K562 (cell line): Measurements from ENCODE around the gene ATP5F1D. TPM values are rescaled to one million over a fixed set of nuclear protein-coding genes. Genes with fewer than 3 reads are reported as not detected.

ENCODE experiments used
- COPS2 ChIP-seq: fragments of 450-650 bp; conservative IDR thresholded peaks from 2 replicates; pipeline ENCODE4 v1.6.1; 2016; ENCODE audit warnings: mild to moderate bottlenecking, moderate library complexity
- IRF9 ChIP-seq: fragments of 450-650 bp; IDR thresholded peaks from 2 replicates; pipeline ENCODE4 v1.6.1; 2016; ENCODE audit warnings: missing biosample characterization, missing genetic modification characterization
- LCOR ChIP-seq: sonication (generic); formaldehyde crosslinking; IDR thresholded peaks from 2 replicates; pipeline ENCODE4 v1.8.0; 2022; ENCODE audit warnings: mild to moderate bottlenecking, missing genetic modification reagents
- RERE ChIP-seq: sonication (generic); formaldehyde crosslinking; IDR thresholded peaks from 2 replicates; pipeline ENCODE4 v1.8.0; 2023; ENCODE audit warnings: missing genetic modification reagents, mild to moderate bottlenecking, borderline replicate concordance
- ZBTB1 ChIP-seq: sonication (generic); formaldehyde crosslinking; IDR thresholded peaks from 2 replicates; pipeline ENCODE4 v1.8.1; 2023; ENCODE audit warnings: missing genetic modification reagents, low read depth, mild to moderate bottlenecking, borderline replicate concordance
- ZFX ChIP-seq: sonication (generic); formaldehyde crosslinking; IDR thresholded peaks from 2 replicates; pipeline ENCODE4 v1.8.0; 2022; ENCODE audit warnings: mild to moderate bottlenecking, missing genetic modification reagents, moderate library complexity
- ZNF408 ChIP-seq: fragments of 250-450 bp; sonication (Bioruptor Pico); IDR thresholded peaks from 2 replicates; pipeline ENCODE4 v1.4.0; 2020; ENCODE audit warnings: low read depth, mild to moderate bottlenecking, moderate library complexity
- ZNF431 ChIP-seq: sonication (generic); formaldehyde crosslinking; IDR thresholded peaks from 2 replicates; pipeline ENCODE4 v1.8.0; 2022; ENCODE audit warnings: mild to moderate bottlenecking, missing genetic modification reagents
- ZNF445 ChIP-seq: fragments of 250-450 bp; sonication (Bioruptor Pico); IDR thresholded peaks from 2 replicates; pipeline ENCODE4 v1.4.0; 2020; ENCODE audit warnings: low read depth, mild to moderate bottlenecking, moderate library complexity
- ZNF79 ChIP-seq: fragments of 250-450 bp; sonication (Bioruptor Pico); IDR thresholded peaks from 2 replicates; pipeline ENCODE4 v1.4.0; 2020; ENCODE audit warnings: low read depth, mild to moderate bottlenecking, moderate library complexity
- ZZZ3 ChIP-seq: fragments of 450-650 bp; IDR thresholded peaks from 2 replicates; pipeline ENCODE4 v1.6.1; 2016; ENCODE audit warnings: antibody characterized with exemption, mild to moderate bottlenecking, moderate library complexity
- polyA plus RNA-seq, 8 experiments: library from polyadenylated mRNA; depleted of rRNA in 4 of 8; stranded (reverse) in 5 of 8; unstranded in 3 of 8; fragments of >200 nt; fragmentation: Nextera tagmentation in 2 of 8; fragmentation: Illumina TruSeq in 1 of 8; extraction: Ambion mirVana in 2 of 8; extraction: Trizol in 1 of 8; gene quantifications; 2 replicates each; pipeline versions ENCODE4 v1.2.1 to v1.2.3, GENCODE V29; 2011 to 2014; ENCODE audit warnings: inconsistent platforms in 1 of 8, missing spikeins in 1 of 8
- total RNA-seq, 7 experiments: library from RNA; depleted of rRNA in 6 of 7; stranded (reverse); fragments of >200 nt in 6 of 7; fragmentation: Illumina TruSeq in 2 of 7; extraction: Trizol in 2 of 7; gene quantifications; 2 replicates each; pipeline versions ENCODE4 v1.2.1 to v1.2.3, GENCODE V29; 2011 to 2021; ENCODE audit warnings: low replicate concordance in 1 of 7
- TF ChIP-seq, protein P1 (sequence below): sonication (generic); formaldehyde crosslinking; IDR thresholded peaks from 2 replicates; pipeline ENCODE4 v1.8.1; 2023; ENCODE audit warnings: mild to moderate bottlenecking, missing genetic modification reagents
- TF ChIP-seq, protein P2 (sequence below), 3 experiments: IDR thresholded peaks in 2 of 3; conservative IDR thresholded peaks in 1 of 3; 2 replicates each; pipeline ENCODE4 v1.5.1; 2011 to 2012; ENCODE audit warnings: low read length in 3 of 3, mild to moderate bottlenecking in 3 of 3, control low read depth in 2 of 3, improper control_type of control experiment in 1 of 3, inconsistent platforms in 1 of 3, low read depth in 1 of 3, mixed read lengths in 1 of 3, moderate library complexity in 1 of 3; ENCODE audit not compliant: insufficient read depth in 2 of 3

The ATP5F1D gene
- total and polyA plus RNA-seq, 9 of the 15 experiments (the other 6 are each of a cell fraction or from before 2014, with no cell fraction given): 3.9 to 409 (median 36.8) TPM

GRCh38 chr19:1274081-1274851 is 32.7 kb downstream of the ATP5F1D start (continued):
- TF ChIP-seq ZNF79 (CRISPR knock-in tag) (no peak), ZNF408 (no peak), ZBTB1 (CRISPR knock-in tag) (no peak), RERE (CRISPR knock-in tag) (no peak), COPS2 (no peak), IRF9 (tag) (no peak), ZZZ3 (no peak), ZNF431 (CRISPR knock-in tag) (no peak), ZFX (CRISPR knock-in tag) (no peak), ZNF445 (CRISPR knock-in tag) (0 out of 2 replicates have a peak, but pooled peaks have one; percentile 22), LCOR (CRISPR knock-in tag) (no peak)
- TF ChIP-seq, protein P1, sequence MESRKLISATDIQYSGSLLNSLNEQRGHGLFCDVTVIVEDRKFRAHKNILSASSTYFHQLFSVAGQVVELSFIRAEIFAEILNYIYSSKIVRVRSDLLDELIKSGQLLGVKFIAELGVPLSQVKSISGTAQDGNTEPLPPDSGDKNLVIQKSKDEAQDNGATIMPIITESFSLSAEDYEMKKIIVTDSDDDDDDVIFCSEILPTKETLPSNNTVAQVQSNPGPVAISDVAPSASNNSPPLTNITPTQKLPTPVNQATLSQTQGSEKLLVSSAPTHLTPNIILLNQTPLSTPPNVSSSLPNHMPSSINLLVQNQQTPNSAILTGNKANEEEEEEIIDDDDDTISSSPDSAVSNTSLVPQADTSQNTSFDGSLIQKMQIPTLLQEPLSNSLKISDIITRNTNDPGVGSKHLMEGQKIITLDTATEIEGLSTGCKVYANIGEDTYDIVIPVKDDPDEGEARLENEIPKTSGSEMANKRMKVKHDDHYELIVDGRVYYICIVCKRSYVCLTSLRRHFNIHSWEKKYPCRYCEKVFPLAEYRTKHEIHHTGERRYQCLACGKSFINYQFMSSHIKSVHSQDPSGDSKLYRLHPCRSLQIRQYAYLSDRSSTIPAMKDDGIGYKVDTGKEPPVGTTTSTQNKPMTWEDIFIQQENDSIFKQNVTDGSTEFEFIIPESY (CRISPR knock-in tag): no peak
- TF ChIP-seq, protein P2, sequence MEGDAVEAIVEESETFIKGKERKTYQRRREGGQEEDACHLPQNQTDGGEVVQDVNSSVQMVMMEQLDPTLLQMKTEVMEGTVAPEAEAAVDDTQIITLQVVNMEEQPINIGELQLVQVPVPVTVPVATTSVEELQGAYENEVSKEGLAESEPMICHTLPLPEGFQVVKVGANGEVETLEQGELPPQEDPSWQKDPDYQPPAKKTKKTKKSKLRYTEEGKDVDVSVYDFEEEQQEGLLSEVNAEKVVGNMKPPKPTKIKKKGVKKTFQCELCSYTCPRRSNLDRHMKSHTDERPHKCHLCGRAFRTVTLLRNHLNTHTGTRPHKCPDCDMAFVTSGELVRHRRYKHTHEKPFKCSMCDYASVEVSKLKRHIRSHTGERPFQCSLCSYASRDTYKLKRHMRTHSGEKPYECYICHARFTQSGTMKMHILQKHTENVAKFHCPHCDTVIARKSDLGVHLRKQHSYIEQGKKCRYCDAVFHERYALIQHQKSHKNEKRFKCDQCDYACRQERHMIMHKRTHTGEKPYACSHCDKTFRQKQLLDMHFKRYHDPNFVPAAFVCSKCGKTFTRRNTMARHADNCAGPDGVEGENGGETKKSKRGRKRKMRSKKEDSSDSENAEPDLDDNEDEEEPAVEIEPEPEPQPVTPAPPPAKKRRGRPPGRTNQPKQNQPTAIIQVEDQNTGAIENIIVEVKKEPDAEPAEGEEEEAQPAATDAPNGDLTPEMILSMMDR (IDR thresholded peaks at IDR 0.05 in 2 of 3, conservative IDR thresholded peaks at IDR 0.05 in 1 of 3; ENCODE audit: insufficient read depth in 2 of 3, low read depth in 1 of 3, low read length in 3 of 3): peak; percentile 31 to 39 (median 38); a peak in 5 of 6 replicates
